OCI-LY1 (cell line): Measurements from ENCODE around the gene RAB39B.

ENCODE experiments used
- H2AFZ ChIP-seq: fragments of 200-600 bp; sonication (generic), shearing (Covaris generic); 2 replicates; pipeline ENCODE4 v1.6.0; 2014; ENCODE audit warnings: antibody characterized with exemption, mild to moderate bottlenecking, low read length
- H3F3A ChIP-seq: fragments of 200-600 bp; sonication (generic), shearing (Covaris generic); 2 replicates; pipeline ENCODE4 v1.6.0; 2014; ENCODE audit warnings: mild to moderate bottlenecking, antibody characterized with exemption, low read length, moderate library complexity; ENCODE audit not compliant: insufficient read depth
- H3K27ac ChIP-seq: fragments of 200-600 bp; sonication (generic); 2 replicates; pipeline ENCODE4 v1.5.1; 2014; ENCODE audit warnings: low read length, mixed run types, mild to moderate bottlenecking, low read depth; ENCODE audit not compliant: poor library complexity, severe bottlenecking
- H3K27me3 ChIP-seq: fragments of 200-600 bp; sonication (generic); 2 replicates; pipeline ENCODE4 v1.6.0; 2014; ENCODE audit warnings: antibody characterized with exemption, mild to moderate bottlenecking, low read length, moderate library complexity; ENCODE audit not compliant: insufficient read depth
- H3K36me3 ChIP-seq: fragments of 200-600 bp; sonication (generic); 2 replicates; pipeline ENCODE4 v1.6.1; 2014; ENCODE audit warnings: mild to moderate bottlenecking, antibody characterized with exemption, low read length, moderate library complexity, mixed read lengths; ENCODE audit not compliant: insufficient read depth
- H3K4me1 ChIP-seq: fragments of 200-600 bp; sonication (generic); 2 replicates; pipeline ENCODE4 v1.5.1; 2014; ENCODE audit warnings: mild to moderate bottlenecking, low read length, moderate library complexity; ENCODE audit not compliant: insufficient read depth, severe bottlenecking
- H3K4me2 ChIP-seq: fragments of 200-600 bp; sonication (generic), shearing (Covaris generic); 2 replicates; pipeline ENCODE4 v1.6.1; 2014; ENCODE audit warnings: low read length
- H3K4me3 ChIP-seq: fragments of 200-600 bp; sonication (generic); 2 replicates; pipeline ENCODE4 v1.5.1; 2014; ENCODE audit warnings: low read length, low read depth, mild to moderate bottlenecking, mixed read lengths; ENCODE audit not compliant: poor library complexity, severe bottlenecking
- H3K79me2 ChIP-seq: fragments of 200-600 bp; shearing (Covaris generic); 2 replicates; pipeline ENCODE4 v1.6.1; 2016; ENCODE audit warnings: mixed run types, low read length, mixed read lengths; ENCODE audit not compliant: insufficient read depth
- H3K9ac ChIP-seq: fragments of 200-600 bp; sonication (generic), shearing (Covaris generic); 2 replicates; pipeline ENCODE4 v1.6.1; 2014; ENCODE audit warnings: mild to moderate bottlenecking, low read length, mixed read lengths
- H3K9me2 ChIP-seq: fragments of 200-600 bp; sonication (generic), shearing (Covaris generic); 2 replicates; pipeline ENCODE4 v1.6.1; 2014; ENCODE audit warnings: low read depth, mild to moderate bottlenecking, low read length, mixed read lengths
- H3K9me3 ChIP-seq: fragments of 200-600 bp; shearing (Covaris generic); 2 replicates; pipeline ENCODE4 v1.6.1; 2014; ENCODE audit warnings: low read length, mixed read lengths
- H4K20me1 ChIP-seq: fragments of 200-600 bp; sonication (generic), shearing (Covaris generic); 2 replicates; pipeline ENCODE4 v1.6.0; 2016; ENCODE audit warnings: mild to moderate bottlenecking, low read length; ENCODE audit not compliant: insufficient read depth
- CTCF ChIP-seq: fragments of 200-600 bp; sonication (generic), shearing (Covaris generic); IDR thresholded peaks from 2 replicates; pipeline ENCODE4 v1.5.1; 2017; ENCODE audit warnings: mild to moderate bottlenecking, antibody characterized with exemption, low read length, moderate library complexity, mixed read lengths
- EZH2 ChIP-seq: fragments of 200-600 bp; sonication (generic), shearing (Covaris generic); IDR thresholded peaks from 2 replicates; pipeline ENCODE4 v1.8.0; 2017; ENCODE audit warnings: borderline replicate concordance, mixed run types, mild to moderate bottlenecking, antibody characterized with exemption, low read length, moderate library complexity, mixed read lengths

The RAB39B gene

GRCh38 chrX:155263854-155264628 lies at the start of gene RAB39B:
Gene RAB39B, minus strand, starts transcription at chrX:155264491. Its CDS starts 203 bp downstream, at chrX:155264288.
- no peaks in the 10 kb centered on the region for H3K79me2 ChIP-seq
- peak within 1 kb of the TSS; percentile 87 for H3K4me2 ChIP-seq
- H3K27ac ChIP-seq = no peak within 1 kb of the TSS
- H3K27me3 ChIP-seq = no peaks in the 10 kb centered on the region
- TF ChIP-seq CTCF (no peak), EZH2 (no peak)
- H3F3A ChIP-seq = no peaks in the 10 kb centered on the region
- H2AFZ ChIP-seq = peak within 1 kb of the TSS; percentile 87; the same call in 1 of the 2 replicates
- H3K4me3 ChIP-seq = peak within 1 kb of the TSS; percentile 77
- H3K4me1 ChIP-seq = peaks cover 17% of the 10 kb centered on the region
- no peaks in the 10 kb centered on the region for H3K36me3 ChIP-seq
- peak within 1 kb of the TSS; percentile 66 for H3K9ac ChIP-seq
- H4K20me1 ChIP-seq = no peaks in the 10 kb centered on the region
- no peaks in the 10 kb centered on the region for H3K9me2 ChIP-seq
- no peaks in the 10 kb centered on the region for H3K9me3 ChIP-seq

- no peak for TF ChIP-seq EZH2
- no peak for TF ChIP-seq CTCF
- H3K9me2 ChIP-seq = no peaks in the 10 kb centered on the region
- no peaks in the 10 kb centered on the region for H4K20me1 ChIP-seq
- H3K27ac ChIP-seq = no peak overlapping the region
- no peaks in the 10 kb centered on the region for H3K4me1 ChIP-seq
- H3K9me3 ChIP-seq = no peaks in the 10 kb centered on the region
- H3K79me2 ChIP-seq = no peaks in the 10 kb centered on the region
- H3K27me3 ChIP-seq = no peaks in the 10 kb centered on the region
- no peak overlapping the region for H2AFZ ChIP-seq
- no peak overlapping the region for H3K4me3 ChIP-seq
- H3K9ac ChIP-seq = no peak overlapping the region
- H3K4me2 ChIP-seq = no peak overlapping the region
- H3K36me3 ChIP-seq = no peaks in the 10 kb centered on the region
- no peaks in the 10 kb centered on the region for H3F3A ChIP-seq
Observed at GRCh38 chrX:155313766-155314165, 49.5 kb upstream of the RAB39B start.

GRCh38 chrX:155293771-155294170 lies 29.5 kb upstream of the RAB39B start:
- Histone ChIP-seq H3K27ac (no peak overlapping the region), H3K9me2 (no peaks in the 10 kb centered on the region)

More at GRCh38 chrX:155293771-155294170, 29.5 kb upstream of the RAB39B start:
- no peaks in the 10 kb centered on the region for H3K79me2 ChIP-seq
- H3K9me3 ChIP-seq = no peaks in the 10 kb centered on the region
- H3K9ac ChIP-seq = no peak overlapping the region
- H3K4me1 ChIP-seq = no peaks in the 10 kb centered on the region
- no peaks in the 10 kb centered on the region for H4K20me1 ChIP-seq
- H3F3A ChIP-seq = no peaks in the 10 kb centered on the region
- H3K36me3 ChIP-seq = no peaks in the 10 kb centered on the region
- TF ChIP-seq EZH2 (no peak), CTCF (no peak)
- H3K4me2 ChIP-seq = no peak overlapping the region
- H3K4me3 ChIP-seq = no peak overlapping the region
- no peak overlapping the region for H2AFZ ChIP-seq
- H3K27me3 ChIP-seq = no peaks in the 10 kb centered on the region
